Nephron progenitor cell (in vitro differentiated cells): Measurements from ENCODE around the gene PLCB4.
A peak's percentile ranks its signal among the peaks of the same experiment; 100 is the strongest.

Experiments
- DNase-seq: peaks from one replicate; pipeline ENCODE4 v3.0.0; 2021
- H3K27ac Mint-ChIP-seq: 2 replicates; pipeline ENCODE4 v1.8.0; 2021; ENCODE audit warnings: mild to moderate bottlenecking, moderate library complexity, mixed read lengths
- H3K27me3 Mint-ChIP-seq: 2 replicates; pipeline ENCODE4 v1.8.0; 2021; ENCODE audit warnings: mild to moderate bottlenecking, low read depth, mixed read lengths; ENCODE audit not compliant: poor library complexity
- H3K36me3 Mint-ChIP-seq: 2 replicates; pipeline ENCODE4 v1.8.0; 2021; ENCODE audit warnings: low read depth, mixed read lengths
- H3K4me1 Mint-ChIP-seq: 2 replicates; pipeline ENCODE4 v1.8.0; 2021; ENCODE audit warnings: mixed read lengths
- H3K4me3 Mint-ChIP-seq: 2 replicates; pipeline ENCODE4 v1.8.0; 2021; ENCODE audit warnings: mild to moderate bottlenecking, moderate library complexity, mixed read lengths
- H3K9me3 Mint-ChIP-seq: 2 replicates; pipeline ENCODE4 v1.8.0; 2021; ENCODE audit warnings: mild to moderate bottlenecking, moderate library complexity, mixed read lengths
- CTCF ChIP-seq: fragments of 200-600 bp; sonication (generic); IDR thresholded peaks from 2 replicates; pipeline ENCODE4 v1.5.0; 2021; ENCODE audit warnings: antibody characterized with exemption

PLCB4 gene

DNA sequence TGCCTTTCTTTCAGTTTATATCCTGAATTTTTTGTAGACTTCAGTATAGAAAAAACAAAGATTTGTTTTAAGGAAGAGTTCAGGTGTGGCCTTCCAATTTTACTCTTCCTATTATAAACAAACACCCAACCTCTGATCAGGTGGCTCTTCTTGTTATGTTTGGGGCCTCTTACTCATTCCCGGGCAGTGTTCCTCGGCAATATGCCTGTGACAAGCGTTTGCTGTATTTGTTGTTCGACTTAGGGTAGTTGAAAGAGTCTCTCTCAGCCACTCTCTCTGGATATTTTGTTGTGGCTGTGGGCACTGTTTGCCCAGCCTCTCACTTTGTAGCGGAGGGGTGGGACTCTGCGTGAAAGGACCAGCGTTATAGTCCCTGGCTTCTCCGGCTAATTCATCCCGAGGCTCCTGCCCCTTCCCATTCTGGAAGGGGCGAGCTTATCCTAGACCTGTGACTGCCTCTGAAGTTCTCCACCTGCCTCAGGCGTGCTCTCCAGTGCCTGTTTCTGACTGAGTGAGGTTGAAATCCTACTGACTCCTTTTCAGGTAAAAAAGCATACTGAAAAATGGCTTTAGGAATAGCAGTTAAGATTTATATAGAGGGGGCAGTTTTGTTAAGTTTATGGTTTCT lies 97.4 kb downstream of the PLCB4 start:
- Mint-ChIP-seq H3K4me1 (peaks cover 28% of the 10 kb centered on the region), H3K27ac (peak overlapping the region; percentile 84), H3K9me3 (no peaks in the 10 kb centered on the region)

DNA sequence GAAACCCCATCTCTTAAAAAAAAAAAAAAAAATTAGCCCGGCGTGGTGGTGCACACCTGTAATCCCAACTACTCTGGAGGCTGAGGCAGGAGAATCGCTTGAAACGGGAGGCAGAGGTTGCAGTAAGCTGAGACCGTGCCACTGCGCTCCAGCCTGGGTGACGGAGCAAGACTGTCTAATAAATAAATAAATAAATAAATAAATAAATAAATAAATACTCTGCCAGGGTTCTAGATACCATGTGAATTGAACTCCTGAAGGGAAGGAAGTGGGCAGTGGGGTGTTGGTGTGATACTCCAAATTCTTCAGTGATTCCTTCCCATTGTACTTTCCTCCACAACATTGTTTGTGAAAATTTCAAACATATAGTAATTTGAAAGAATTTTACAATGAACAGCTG lies 100.5 kb downstream of the PLCB4 start:
- DNase-seq, result no peak
- Mint-ChIP-seq H3K9me3 (no peaks in the 10 kb centered on the region), H3K27me3 (no peaks in the 10 kb centered on the region), H3K4me3 (no peak overlapping the region), H3K4me1 (peaks cover 49% of the 10 kb centered on the region), H3K36me3 (peaks cover 6% of the 10 kb centered on the region), H3K27ac (no peak overlapping the region)
- TF ChIP-seq CTCF, result no peak

More for the DNA sequence above, 97.4 kb downstream of the PLCB4 start:
- TF ChIP-seq CTCF, result no peak
- Mint-ChIP-seq H3K27me3 (no peaks in the 10 kb centered on the region), H3K36me3 (peaks cover 6% of the 10 kb centered on the region), H3K4me3 (peak overlapping the region; percentile 37)
- no peak for DNase-seq

GRCh38 chr20:9172851-9173250 lies 104.0 kb downstream of the PLCB4 start:
- Mint-ChIP-seq H3K4me1 (peaks cover 29% of the 10 kb centered on the region), H3K36me3 (peaks cover 29% of the 10 kb centered on the region)

DNA sequence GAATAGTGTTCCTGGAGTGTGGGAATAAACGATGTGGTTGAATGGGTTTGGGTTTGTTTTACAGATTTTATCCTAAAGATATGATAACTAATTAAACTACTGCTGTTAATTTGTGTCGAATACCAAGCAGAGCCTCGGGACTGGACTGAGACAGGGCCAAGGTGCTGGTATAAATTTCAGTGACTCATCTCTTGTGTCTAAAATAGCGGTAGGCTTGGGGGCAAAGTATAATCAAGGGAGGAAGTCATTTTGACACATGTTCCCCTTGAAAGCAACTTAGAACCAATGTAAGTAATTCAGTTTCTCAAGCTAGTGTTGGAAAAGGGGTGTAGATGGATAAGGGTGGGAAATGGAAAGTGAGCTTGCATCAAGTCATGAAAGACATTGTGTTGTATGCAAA lies 108.4 kb downstream of the PLCB4 start:
- peaks cover 22% of the 10 kb centered on the region for H3K36me3 Mint-ChIP-seq
- no peaks in the 10 kb centered on the region for H3K27me3 Mint-ChIP-seq
- no peak for DNase-seq
- H3K4me1 Mint-ChIP-seq, result peaks cover 34% of the 10 kb centered on the region
- H3K4me3 Mint-ChIP-seq, result no peak overlapping the region
- no peak overlapping the region for H3K27ac Mint-ChIP-seq
- no peak for TF ChIP-seq CTCF
- no peaks in the 10 kb centered on the region for H3K9me3 Mint-ChIP-seq

More at GRCh38 chr20:9172851-9173250, 104.0 kb downstream of the PLCB4 start:
- no peak for DNase-seq
- TF ChIP-seq CTCF, result no peak
- Mint-ChIP-seq H3K9me3 (no peaks in the 10 kb centered on the region), H3K4me3 (peak overlapping the region; percentile 5), H3K27ac (peak overlapping the region; percentile 96), H3K27me3 (no peaks in the 10 kb centered on the region)

- peak overlapping the region; percentile 34 for H3K27ac Mint-ChIP-seq
- TF ChIP-seq CTCF, result no peak
- peaks cover 22% of the 10 kb centered on the region for H3K36me3 Mint-ChIP-seq
- no peaks in the 10 kb centered on the region for H3K9me3 Mint-ChIP-seq
- H3K27me3 Mint-ChIP-seq, result no peaks in the 10 kb centered on the region
- H3K4me3 Mint-ChIP-seq, result no peak overlapping the region
- peaks cover 26% of the 10 kb centered on the region for H3K4me1 Mint-ChIP-seq
- no peak for DNase-seq
These were observed 110.4 kb downstream of the PLCB4 start for GRCh38 chr20:9179193-9179802.

DNA sequence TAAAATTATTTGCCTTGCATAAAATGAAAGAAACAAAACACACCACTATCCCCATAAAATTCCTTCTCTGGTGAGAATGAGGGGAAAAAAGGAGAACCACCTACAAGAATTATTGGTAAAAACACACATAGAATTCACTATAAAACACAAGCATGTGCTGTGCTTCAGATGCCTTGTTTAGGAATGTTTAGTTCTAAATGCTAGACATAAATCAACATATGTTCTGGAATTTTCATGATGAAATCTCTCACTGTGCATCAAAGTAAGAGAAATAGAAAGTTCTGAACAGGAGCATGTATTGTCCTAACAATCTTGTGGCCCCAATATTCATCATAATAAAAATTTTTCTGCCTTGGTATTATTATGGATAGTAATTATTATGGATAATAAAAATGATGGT lies 111.0 kb downstream of the PLCB4 start:
- TF ChIP-seq CTCF, result no peak
- Mint-ChIP-seq H3K9me3 (no peaks in the 10 kb centered on the region), H3K36me3 (peaks cover 22% of the 10 kb centered on the region), H3K27me3 (no peaks in the 10 kb centered on the region), H3K27ac (no peak overlapping the region), H3K4me1 (peaks cover 23% of the 10 kb centered on the region), H3K4me3 (no peak overlapping the region)
- DNase-seq, result no peak
